ENCODE data around the gene CSDE1. TPM values are rescaled to one million over a fixed set of nuclear protein-coding genes. Genes with fewer than 3 reads are reported as not detected.

The CSDE1 gene
- total and polyA plus RNA-seq, 2 donors (not counting 1 experiment from before 2014, with no cell fraction given), result 374 to 1,392 TPM

DNA sequence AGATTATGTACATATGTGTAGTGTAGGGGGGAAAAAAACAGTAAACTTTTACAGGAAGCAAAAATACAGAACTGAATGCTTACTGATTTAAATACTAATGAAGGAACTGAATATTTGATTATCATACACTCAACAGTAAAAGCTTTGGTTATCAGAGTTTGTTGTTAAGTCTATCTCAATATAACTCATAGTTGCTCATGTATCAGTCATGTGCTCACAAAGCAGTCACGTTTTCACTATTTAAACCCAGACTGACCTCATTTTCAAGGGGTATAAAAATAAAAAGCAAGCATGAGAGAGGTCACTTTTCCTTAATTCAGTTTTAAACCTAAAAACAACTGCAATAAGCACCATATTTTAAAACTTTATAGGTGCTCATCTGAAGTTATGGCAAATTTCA lies 34.3 kb downstream of the CSDE1 start:
- Histone ChIP-seq H3K4me1 (ENCODE audit: control insufficient read depth, extremely low read depth, insufficient read depth, low read length) (no peaks in the 10 kb centered on the region), H4K20me1 (ENCODE audit: control insufficient read depth, extremely low read depth, insufficient read depth, low read length) (no peaks in the 10 kb centered on the region), H3K9me3 (ENCODE audit: control insufficient read depth, insufficient read depth, low read depth, low read length) (no peaks in the 10 kb centered on the region), H3K27ac (ENCODE audit: insufficient read depth, low read length) (no peak overlapping the region), H3K4me3 (replicated peaks in 1 of 4; ENCODE audit: control extremely low read depth in 1 of 4, insufficient read depth in 1 of 4, low read depth in 3 of 4, low read length in 4 of 4) (no peak overlapping the region), H3K79me2 (ENCODE audit: control insufficient read depth, insufficient read depth, low read length) (no peaks in the 10 kb centered on the region), H3K27me3 (ENCODE audit: control insufficient read depth, insufficient read depth, low read length) (no peaks in the 10 kb centered on the region), H3K36me3 (ENCODE audit: control insufficient read depth, insufficient read depth, low read length) (peaks cover 19% of the 10 kb centered on the region), H3K4me2 (ENCODE audit: extremely low read depth, insufficient read depth, low read length) (no peak overlapping the region), H3K9ac (ENCODE audit: insufficient read depth, low read length) (no peak overlapping the region), H2AFZ (ENCODE audit: low read length) (no peak overlapping the region)
- DNase-seq (ENCODE audit: low read depth in 2 of 2), result no peak
- TF ChIP-seq EZH2 (IDR thresholded peaks at IDR 0.05; ENCODE audit: low read length, missing control alignments), result no peak
- TF ChIP-seq, protein P1, sequence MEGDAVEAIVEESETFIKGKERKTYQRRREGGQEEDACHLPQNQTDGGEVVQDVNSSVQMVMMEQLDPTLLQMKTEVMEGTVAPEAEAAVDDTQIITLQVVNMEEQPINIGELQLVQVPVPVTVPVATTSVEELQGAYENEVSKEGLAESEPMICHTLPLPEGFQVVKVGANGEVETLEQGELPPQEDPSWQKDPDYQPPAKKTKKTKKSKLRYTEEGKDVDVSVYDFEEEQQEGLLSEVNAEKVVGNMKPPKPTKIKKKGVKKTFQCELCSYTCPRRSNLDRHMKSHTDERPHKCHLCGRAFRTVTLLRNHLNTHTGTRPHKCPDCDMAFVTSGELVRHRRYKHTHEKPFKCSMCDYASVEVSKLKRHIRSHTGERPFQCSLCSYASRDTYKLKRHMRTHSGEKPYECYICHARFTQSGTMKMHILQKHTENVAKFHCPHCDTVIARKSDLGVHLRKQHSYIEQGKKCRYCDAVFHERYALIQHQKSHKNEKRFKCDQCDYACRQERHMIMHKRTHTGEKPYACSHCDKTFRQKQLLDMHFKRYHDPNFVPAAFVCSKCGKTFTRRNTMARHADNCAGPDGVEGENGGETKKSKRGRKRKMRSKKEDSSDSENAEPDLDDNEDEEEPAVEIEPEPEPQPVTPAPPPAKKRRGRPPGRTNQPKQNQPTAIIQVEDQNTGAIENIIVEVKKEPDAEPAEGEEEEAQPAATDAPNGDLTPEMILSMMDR (conservative IDR thresholded peaks at IDR 0.05 in 1 of 2, IDR thresholded peaks at IDR 0.05 in 1 of 2; ENCODE audit: low read depth in 1 of 2, low read length in 2 of 2), result no peak

DNA sequence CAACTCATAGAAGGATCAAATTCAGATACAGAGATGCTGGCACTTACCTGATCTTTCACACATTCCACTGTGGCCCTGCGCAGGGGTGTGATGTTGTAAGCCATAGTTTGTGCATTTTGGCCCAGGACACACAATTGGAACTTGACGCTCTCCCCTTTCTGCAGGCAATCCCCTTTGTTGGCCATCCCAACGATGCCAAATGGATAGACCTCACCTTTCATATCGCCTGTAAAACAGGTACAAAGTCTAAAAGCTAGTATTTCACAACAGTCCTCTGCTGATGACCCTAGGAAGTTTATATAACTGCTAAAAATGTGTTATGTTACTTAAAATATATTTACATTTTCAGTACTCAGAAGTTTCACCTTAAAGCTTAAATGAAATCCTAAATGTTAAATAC lies 37.3 kb downstream of the CSDE1 start:
- peaks cover 19% of the 10 kb centered on the region for H3K36me3 ChIP-seq (ENCODE audit: control insufficient read depth, insufficient read depth, low read length)
- H3K9ac ChIP-seq (ENCODE audit: insufficient read depth, low read length), result no peak overlapping the region
- no peaks in the 10 kb centered on the region for H3K9me3 ChIP-seq (ENCODE audit: control insufficient read depth, insufficient read depth, low read depth, low read length)
- peaks cover 2% of the 10 kb centered on the region for H3K4me1 ChIP-seq (ENCODE audit: control insufficient read depth, extremely low read depth, insufficient read depth, low read length)
- H3K27me3 ChIP-seq (ENCODE audit: control insufficient read depth, insufficient read depth, low read length), result no peaks in the 10 kb centered on the region
- H4K20me1 ChIP-seq (ENCODE audit: control insufficient read depth, extremely low read depth, insufficient read depth, low read length), result no peaks in the 10 kb centered on the region
- peaks cover 10% of the 10 kb centered on the region for H3K79me2 ChIP-seq (ENCODE audit: control insufficient read depth, insufficient read depth, low read length)
- TF ChIP-seq, protein P1 (conservative IDR thresholded peaks at IDR 0.05 in 1 of 2, IDR thresholded peaks at IDR 0.05 in 1 of 2; ENCODE audit: low read depth in 1 of 2, low read length in 2 of 2), result no peak
- TF ChIP-seq EZH2 (IDR thresholded peaks at IDR 0.05; ENCODE audit: low read length, missing control alignments), result no peak
- H3K4me3 ChIP-seq (replicated peaks in 1 of 4; ENCODE audit: control extremely low read depth in 1 of 4, insufficient read depth in 1 of 4, low read depth in 3 of 4, low read length in 4 of 4), result no peak overlapping the region
- H3K4me2 ChIP-seq (ENCODE audit: extremely low read depth, insufficient read depth, low read length), result no peak overlapping the region
- no peak for DNase-seq (ENCODE audit: low read depth in 2 of 2)
- H2AFZ ChIP-seq (ENCODE audit: low read length), result no peak overlapping the region
- no peak overlapping the region for H3K27ac ChIP-seq (ENCODE audit: insufficient read depth, low read length)

DNA sequence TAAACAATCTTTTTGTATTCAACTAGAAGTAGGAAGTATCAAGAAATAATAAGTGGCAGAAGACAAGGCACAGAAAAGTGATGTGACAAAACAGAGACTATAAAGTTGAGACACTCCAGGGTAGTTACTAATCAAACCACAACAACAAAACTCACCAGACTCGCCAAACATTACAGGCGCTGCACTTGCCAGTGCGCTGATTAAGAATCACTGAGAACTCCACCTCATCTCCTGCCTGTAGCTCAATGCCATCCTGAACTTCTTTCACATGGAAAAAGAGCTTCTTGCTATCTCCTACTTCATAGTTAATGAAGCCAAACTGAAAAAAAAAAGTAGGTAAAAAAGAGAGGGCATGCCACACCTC lies 38.4 kb downstream of the CSDE1 start:
- peaks cover 21% of the 10 kb centered on the region for H3K79me2 ChIP-seq (ENCODE audit: control insufficient read depth, insufficient read depth, low read length)

More for the DNA sequence above, 38.4 kb downstream of the CSDE1 start:
- DNase-seq (ENCODE audit: low read depth in 2 of 2), result peak in 1 of 2 donors; percentile 42
- no peaks in the 10 kb centered on the region for H3K9me3 ChIP-seq (ENCODE audit: control insufficient read depth, insufficient read depth, low read depth, low read length)
- no peaks in the 10 kb centered on the region for H3K27me3 ChIP-seq (ENCODE audit: control insufficient read depth, insufficient read depth, low read length)
- TF ChIP-seq, protein P1 (conservative IDR thresholded peaks at IDR 0.05 in 1 of 2, IDR thresholded peaks at IDR 0.05 in 1 of 2; ENCODE audit: low read depth in 1 of 2, low read length in 2 of 2), result no peak
- no peak for TF ChIP-seq EZH2 (IDR thresholded peaks at IDR 0.05; ENCODE audit: low read length, missing control alignments)
- H3K4me2 ChIP-seq (ENCODE audit: extremely low read depth, insufficient read depth, low read length), result no peak overlapping the region
- H2AFZ ChIP-seq (ENCODE audit: low read length), result no peak overlapping the region
- H3K36me3 ChIP-seq (ENCODE audit: control insufficient read depth, insufficient read depth, low read length), result peaks cover 19% of the 10 kb centered on the region
- no peak overlapping the region for H3K27ac ChIP-seq (ENCODE audit: insufficient read depth, low read length)
- H3K9ac ChIP-seq (ENCODE audit: insufficient read depth, low read length), result no peak overlapping the region
- no peak overlapping the region for H3K4me3 ChIP-seq (replicated peaks in 1 of 4; ENCODE audit: control extremely low read depth in 1 of 4, insufficient read depth in 1 of 4, low read depth in 3 of 4, low read length in 4 of 4)
- H3K4me1 ChIP-seq (ENCODE audit: control insufficient read depth, extremely low read depth, insufficient read depth, low read length), result peaks cover 2% of the 10 kb centered on the region
- no peaks in the 10 kb centered on the region for H4K20me1 ChIP-seq (ENCODE audit: control insufficient read depth, extremely low read depth, insufficient read depth, low read length)

All from fibroblast of lung (primary cell).